Body of pancreas (tissue), 4 donors: ENCODE results near the gene LY6G6F.

Source experiments
- POLR2A ChIP-seq, 3 donors: fragments of 450-650 bp; IDR thresholded peaks; one replicate each; pipeline ENCODE4 v1.6.1; 2016; ENCODE audit warnings: antibody characterized with exemption in 3 of 3, mild to moderate bottlenecking in 2 of 3
- TF ChIP-seq, protein P1 (sequence below), 7 experiments: fragments of 450-650 bp in 4 of 7; fragments of 200-600 bp in 3 of 7; sonication (generic) in 3 of 7; IDR thresholded peaks; one replicate each; pipeline ENCODE4 v1.5.1; 2016 to 2019; ENCODE audit warnings: antibody characterized with exemption in 7 of 7

DNA sequence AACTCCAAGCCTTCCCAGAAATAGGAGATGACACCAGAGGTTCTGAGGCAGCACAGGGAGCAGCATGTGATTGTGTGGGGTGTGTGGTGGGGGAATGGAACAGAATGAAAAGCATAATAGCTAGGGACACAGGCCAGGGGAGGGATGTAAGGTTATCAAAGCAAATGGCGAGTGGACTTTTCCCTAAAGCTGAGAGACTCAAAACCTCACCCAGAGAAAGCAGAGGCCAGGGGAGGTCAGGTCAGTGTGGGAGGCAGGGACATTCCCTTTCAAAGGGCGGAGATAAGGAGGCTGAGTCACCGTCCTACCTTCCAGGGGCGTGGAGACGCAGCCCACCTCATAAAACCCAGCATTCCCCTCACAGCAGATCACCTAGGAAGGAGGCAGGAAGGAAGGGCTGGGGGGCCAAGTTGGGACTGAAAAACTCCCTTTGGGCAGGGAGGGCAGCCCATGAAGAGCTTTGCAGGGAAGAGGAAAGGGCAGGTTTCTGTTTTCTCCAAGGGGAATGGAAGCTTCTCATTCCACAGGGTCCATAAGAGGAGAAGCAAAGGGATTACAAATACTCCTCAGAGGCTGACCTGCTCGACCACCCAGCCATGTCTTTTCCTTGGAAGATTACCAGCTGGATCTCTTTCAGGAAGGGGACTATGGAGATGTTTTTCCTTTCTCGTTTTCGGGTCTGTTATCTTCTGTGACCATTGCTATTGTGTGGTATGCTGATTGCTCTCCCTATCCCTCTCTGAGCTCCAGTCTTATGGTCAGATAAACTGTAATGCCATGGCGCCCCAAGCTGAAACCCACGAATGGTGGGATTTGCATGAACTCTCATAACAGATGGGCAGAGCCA lies 16.2 kb upstream of the LY6G6F start:
- TF ChIP-seq, protein P1, sequence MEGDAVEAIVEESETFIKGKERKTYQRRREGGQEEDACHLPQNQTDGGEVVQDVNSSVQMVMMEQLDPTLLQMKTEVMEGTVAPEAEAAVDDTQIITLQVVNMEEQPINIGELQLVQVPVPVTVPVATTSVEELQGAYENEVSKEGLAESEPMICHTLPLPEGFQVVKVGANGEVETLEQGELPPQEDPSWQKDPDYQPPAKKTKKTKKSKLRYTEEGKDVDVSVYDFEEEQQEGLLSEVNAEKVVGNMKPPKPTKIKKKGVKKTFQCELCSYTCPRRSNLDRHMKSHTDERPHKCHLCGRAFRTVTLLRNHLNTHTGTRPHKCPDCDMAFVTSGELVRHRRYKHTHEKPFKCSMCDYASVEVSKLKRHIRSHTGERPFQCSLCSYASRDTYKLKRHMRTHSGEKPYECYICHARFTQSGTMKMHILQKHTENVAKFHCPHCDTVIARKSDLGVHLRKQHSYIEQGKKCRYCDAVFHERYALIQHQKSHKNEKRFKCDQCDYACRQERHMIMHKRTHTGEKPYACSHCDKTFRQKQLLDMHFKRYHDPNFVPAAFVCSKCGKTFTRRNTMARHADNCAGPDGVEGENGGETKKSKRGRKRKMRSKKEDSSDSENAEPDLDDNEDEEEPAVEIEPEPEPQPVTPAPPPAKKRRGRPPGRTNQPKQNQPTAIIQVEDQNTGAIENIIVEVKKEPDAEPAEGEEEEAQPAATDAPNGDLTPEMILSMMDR (IDR thresholded peaks at IDR 0.05): no peak
- no peak for TF ChIP-seq POLR2A (IDR thresholded peaks at IDR 0.05)
